ENCODE results near the gene SYT7.

DNA sequence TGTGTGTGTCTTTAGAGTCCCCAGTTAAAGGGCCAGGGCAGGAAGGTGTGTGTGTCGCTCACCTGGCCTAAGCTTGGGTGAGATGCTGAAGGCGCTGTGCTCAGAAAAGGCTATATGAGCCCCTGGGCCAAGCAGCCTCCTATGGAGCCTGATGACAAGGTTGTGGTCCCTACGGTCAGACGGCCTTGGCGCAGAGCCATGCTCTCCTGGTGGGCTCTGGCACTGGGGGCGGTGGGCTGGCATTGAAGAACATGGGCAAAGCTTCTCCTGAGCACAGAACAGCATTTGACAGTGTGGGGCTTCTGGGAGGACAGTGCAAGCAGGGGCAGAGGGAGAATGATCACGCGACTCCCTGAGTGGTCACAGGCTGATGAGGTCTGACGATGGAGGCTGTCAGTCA lies 83.0 kb downstream of the SYT7 start:
- TF ChIP-seq, protein P1, sequence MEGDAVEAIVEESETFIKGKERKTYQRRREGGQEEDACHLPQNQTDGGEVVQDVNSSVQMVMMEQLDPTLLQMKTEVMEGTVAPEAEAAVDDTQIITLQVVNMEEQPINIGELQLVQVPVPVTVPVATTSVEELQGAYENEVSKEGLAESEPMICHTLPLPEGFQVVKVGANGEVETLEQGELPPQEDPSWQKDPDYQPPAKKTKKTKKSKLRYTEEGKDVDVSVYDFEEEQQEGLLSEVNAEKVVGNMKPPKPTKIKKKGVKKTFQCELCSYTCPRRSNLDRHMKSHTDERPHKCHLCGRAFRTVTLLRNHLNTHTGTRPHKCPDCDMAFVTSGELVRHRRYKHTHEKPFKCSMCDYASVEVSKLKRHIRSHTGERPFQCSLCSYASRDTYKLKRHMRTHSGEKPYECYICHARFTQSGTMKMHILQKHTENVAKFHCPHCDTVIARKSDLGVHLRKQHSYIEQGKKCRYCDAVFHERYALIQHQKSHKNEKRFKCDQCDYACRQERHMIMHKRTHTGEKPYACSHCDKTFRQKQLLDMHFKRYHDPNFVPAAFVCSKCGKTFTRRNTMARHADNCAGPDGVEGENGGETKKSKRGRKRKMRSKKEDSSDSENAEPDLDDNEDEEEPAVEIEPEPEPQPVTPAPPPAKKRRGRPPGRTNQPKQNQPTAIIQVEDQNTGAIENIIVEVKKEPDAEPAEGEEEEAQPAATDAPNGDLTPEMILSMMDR (IDR thresholded peaks at IDR 0.05; ENCODE audit: low read depth, low read length, missing input control): no peak
- no peak for TF ChIP-seq NR2F2 (IDR thresholded peaks at IDR 0.05)
- TF ChIP-seq, protein P2, sequence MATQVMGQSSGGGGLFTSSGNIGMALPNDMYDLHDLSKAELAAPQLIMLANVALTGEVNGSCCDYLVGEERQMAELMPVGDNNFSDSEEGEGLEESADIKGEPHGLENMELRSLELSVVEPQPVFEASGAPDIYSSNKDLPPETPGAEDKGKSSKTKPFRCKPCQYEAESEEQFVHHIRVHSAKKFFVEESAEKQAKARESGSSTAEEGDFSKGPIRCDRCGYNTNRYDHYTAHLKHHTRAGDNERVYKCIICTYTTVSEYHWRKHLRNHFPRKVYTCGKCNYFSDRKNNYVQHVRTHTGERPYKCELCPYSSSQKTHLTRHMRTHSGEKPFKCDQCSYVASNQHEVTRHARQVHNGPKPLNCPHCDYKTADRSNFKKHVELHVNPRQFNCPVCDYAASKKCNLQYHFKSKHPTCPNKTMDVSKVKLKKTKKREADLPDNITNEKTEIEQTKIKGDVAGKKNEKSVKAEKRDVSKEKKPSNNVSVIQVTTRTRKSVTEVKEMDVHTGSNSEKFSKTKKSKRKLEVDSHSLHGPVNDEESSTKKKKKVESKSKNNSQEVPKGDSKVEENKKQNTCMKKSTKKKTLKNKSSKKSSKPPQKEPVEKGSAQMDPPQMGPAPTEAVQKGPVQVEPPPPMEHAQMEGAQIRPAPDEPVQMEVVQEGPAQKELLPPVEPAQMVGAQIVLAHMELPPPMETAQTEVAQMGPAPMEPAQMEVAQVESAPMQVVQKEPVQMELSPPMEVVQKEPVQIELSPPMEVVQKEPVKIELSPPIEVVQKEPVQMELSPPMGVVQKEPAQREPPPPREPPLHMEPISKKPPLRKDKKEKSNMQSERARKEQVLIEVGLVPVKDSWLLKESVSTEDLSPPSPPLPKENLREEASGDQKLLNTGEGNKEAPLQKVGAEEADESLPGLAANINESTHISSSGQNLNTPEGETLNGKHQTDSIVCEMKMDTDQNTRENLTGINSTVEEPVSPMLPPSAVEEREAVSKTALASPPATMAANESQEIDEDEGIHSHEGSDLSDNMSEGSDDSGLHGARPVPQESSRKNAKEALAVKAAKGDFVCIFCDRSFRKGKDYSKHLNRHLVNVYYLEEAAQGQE (IDR thresholded peaks at IDR 0.05): no peak
- no peak for TF ChIP-seq TAF1 (conservative IDR thresholded peaks at IDR 0.05)
- no peak for TF ChIP-seq HNF4A (conservative IDR thresholded peaks at IDR 0.05)
- no peak for TF ChIP-seq RAD21 (IDR thresholded peaks at IDR 0.05)
- no peak for TF ChIP-seq SP1 (IDR thresholded peaks at IDR 0.05)

All from liver (tissue), 3 donors.